MM.1S (cell line): ENCODE measurements around the gene COPG2.

Source experiments
- CTCF ChIP-seq: fragments of 300-600 bp; sonication (generic); IDR thresholded peaks from 2 replicates; pipeline ENCODE4 v1.5.1; 2016; ENCODE audit warnings: antibody characterized with exemption, low read length, mixed read lengths
- EZH2 ChIP-seq: fragments of 300-600 bp; sonication (generic); optimal IDR thresholded peaks from 2 replicates; pipeline ENCODE3; 2017; ENCODE audit warnings: low read depth, mild to moderate bottlenecking, antibody characterized with exemption, low read length, mixed read lengths
- EZH2phosphoT487 ChIP-seq: fragments of 300-600 bp; sonication (generic); IDR thresholded peaks from 2 replicates; pipeline ENCODE4 v1.6.1; 2018; ENCODE audit warnings: antibody characterized with exemption, low read length

GRCh38 chr7:130627775-130628174 is 40.8 kb downstream of the COPG2 start:
- no peak for TF ChIP-seq EZH2
- no peak for TF ChIP-seq EZH2phosphoT487
- TF ChIP-seq CTCF: no peak
